Heart right ventricle (tissue), 16 donors: ENCODE results near the gene CHCHD2. TPM values are rescaled to one million over a fixed set of nuclear protein-coding genes. Genes with fewer than 3 reads are reported as not detected.

Experiments
- ATAC-seq, 8 donors: fragments of 200-7000 bp; cut with Tn5 transposase; one replicate each; pipeline ENCODE4 v1.9.1; 2020; ENCODE audit warnings: mild to moderate bottlenecking in 8 of 8, moderate library complexity in 8 of 8, moderate number of reproducible peaks in 1 of 8
- DNase-seq, 2 donors: peaks; one replicate each; pipeline ENCODE4 v3.0.0-alpha.2; 2020
- H3K27ac ChIP-seq, 10 donors: fragments of 200-600 bp; sonication (generic) in 2 of 10; one replicate each; pipeline versions ENCODE4 v1.5.0 to v1.8.0; 2020 to 2022; ENCODE audit warnings: mild to moderate bottlenecking in 3 of 10
- H3K27me3 ChIP-seq, 7 donors: fragments of 200-600 bp; one replicate each; pipeline ENCODE4 v1.8.0; 2021 to 2022; ENCODE audit warnings: mild to moderate bottlenecking in 2 of 7
- H3K36me3 ChIP-seq, 9 donors: fragments of 200-600 bp; sonication (generic) in 1 of 9; one replicate each; pipeline versions ENCODE4 v1.5.0 to v1.8.0; 2020 to 2022; ENCODE audit warnings: mild to moderate bottlenecking in 2 of 9
- H3K4me1 ChIP-seq, 9 donors: fragments of 200-600 bp; sonication (generic) in 1 of 9; one replicate each; pipeline versions ENCODE4 v1.5.0 to v1.8.0; 2020 to 2022; ENCODE audit warnings: mild to moderate bottlenecking in 4 of 9
- H3K4me3 ChIP-seq, 10 donors: fragments of 200-600 bp; sonication (generic) in 2 of 10; one replicate each; pipeline versions ENCODE4 v1.5.0 to v1.8.0; 2020 to 2022; ENCODE audit warnings: mild to moderate bottlenecking in 7 of 10, moderate library complexity in 2 of 10
- H3K9me3 ChIP-seq, 11 donors: fragments of 200-600 bp in 10 of 11; sonication (generic) in 2 of 11; one replicate each; pipeline versions ENCODE4 v1.5.0 to v1.8.0; 2013 to 2022; ENCODE audit warnings: mild to moderate bottlenecking in 2 of 11, control low read depth in 1 of 11, moderate library complexity in 1 of 11
- WGBS, 2 donors: extraction: QIAGEN DNeasy Blood & Tissue Kit; methylation state at CpG; one replicate each; pipeline ENCODE4 v1.1.7; 2013; ENCODE audit warnings: inconsistent platforms in 1 of 2; 5-methylcytosine and 5-hydroxymethylcytosine counted together
- intact Hi-C, 10 donors: fragments of 100-400 bp; cut with DNase I; formaldehyde crosslinking; loops; one replicate each; pipeline versions ENCODE4 v1.11.1 to v1.14.2; 2022
- polyA plus RNA-seq, 2 donors: library from polyadenylated mRNA; stranded (reverse); fragments of 200-250 nt; gene quantifications; one replicate each; pipeline ENCODE4 v1.2.3, GENCODE V29; 2013
- total RNA-seq, 10 donors: library from RNA; stranded (reverse); fragmentation: NEBNext Ultra II Directional in 3 of 10; extraction: Animal tissue kit (Norgen Biotek cat#: 25700) in 3 of 10; gene quantifications; one replicate each; pipeline versions ENCODE4 v1.2.1 to v1.2.4, GENCODE V29; 2021 to 2023
- TF ChIP-seq, protein P1 (sequence below), 9 donors: fragments of 200-600 bp; sonication (generic) in 2 of 9; IDR thresholded peaks; one replicate each; pipeline versions ENCODE4 v1.5.0 to v1.8.0; 2021 to 2022; ENCODE audit warnings: antibody characterized with exemption in 9 of 9, mild to moderate bottlenecking in 5 of 9, moderate library complexity in 1 of 9
- donor health status: Arrhythmogenic right ventricular cardiomyopathy.
- donor health status: ischemic (EF 13 %, LVEDD 7.1; RV severe dilation, severe dysfunction).
- donor health status: healthy with polysubstance abuse.
- donor health status: DM: no; HTN: yes; CAD: no.
- donor health status: DM: no; HTN: no; CAD: no.
- donor health status: ischemic (EF 25% LVEDD 6.9; RV normal size, moderate dysfunction).
- donor health status: ischemic (EF 25% LVEDD 5.7; RV mildly dilated, moderate dysfunction).
- donor health status: healthy.
- donor health status: DM: yes; HTN: yes; CAD: no.
- donor health status: Ischemic cardiomyopathy.
- donor health status: ischemic (EF 35%, LVEDD 5.7; RV mildly dilated, moderate dysfunction).
- donor health status: nonischemic (EF 11% LVEDD 7.7; RV severe dilation, severe dysfunction).
- donor health status: DM: yes; HTN: yes; CAD: no.
- donor health status: PGD.
- donor health status: ischemic (EF 29% LVEDD 5.4; RV normal size, mild dysfunction).
- donor health status: nonischemic (EF 23%, LVEDD 6.1; RV moderate dilation, normal function).

The CHCHD2 gene
- total and polyA plus RNA-seq, 12 donors: 73.0 to 1,047 (median 426) TPM

DNA sequence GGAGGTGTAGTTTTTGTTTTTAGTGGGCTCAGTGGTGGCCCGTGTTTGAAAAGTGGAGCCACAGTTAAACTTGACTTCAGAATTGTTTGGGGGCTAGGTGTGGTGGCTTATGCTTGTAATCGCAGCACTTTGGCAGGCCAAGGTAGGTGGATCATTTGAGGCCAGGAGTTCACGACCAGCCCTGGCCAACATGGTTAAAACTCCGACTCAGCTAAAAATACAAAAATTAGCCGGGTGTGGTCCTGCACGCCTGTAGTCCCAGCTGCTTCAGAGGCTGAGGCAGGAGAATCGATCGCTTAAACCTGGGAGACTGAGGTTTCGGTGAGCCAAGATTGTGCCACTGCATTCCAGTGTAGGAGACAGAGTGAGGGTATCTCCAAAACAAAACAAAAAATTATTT, 52.9 kb downstream of the CHCHD2 start:
- Histone ChIP-seq H3K27ac (no peak overlapping the region), H3K4me3 (no peak overlapping the region), H3K4me1 (peaks cover 6 to 46% (median 22%) of the 10 kb centered on the region in 9 donors), H3K9me3 (no peaks in the 10 kb centered on the region), H3K36me3 (peaks cover 0 to 59% (median 51%) of the 10 kb centered on the region in 9 donors), H3K27me3 (no peaks in the 10 kb centered on the region)
- intact Hi-C loops: loop anchor here in 2 of 10 donors (5.0 kb wide), 2 partner anchors 54 to 91 kb away; partner anchors contain the start of genes CHCHD2 (in 1 of the 2) and NIPSNAP2 (in 1 of the 2)
- WGBS, 2 donors: 86 to 89% methylated on average over 9 of the region's 9 CpGs
- DNase-seq (no peak), ATAC-seq (no peak)
- TF ChIP-seq, protein P1, sequence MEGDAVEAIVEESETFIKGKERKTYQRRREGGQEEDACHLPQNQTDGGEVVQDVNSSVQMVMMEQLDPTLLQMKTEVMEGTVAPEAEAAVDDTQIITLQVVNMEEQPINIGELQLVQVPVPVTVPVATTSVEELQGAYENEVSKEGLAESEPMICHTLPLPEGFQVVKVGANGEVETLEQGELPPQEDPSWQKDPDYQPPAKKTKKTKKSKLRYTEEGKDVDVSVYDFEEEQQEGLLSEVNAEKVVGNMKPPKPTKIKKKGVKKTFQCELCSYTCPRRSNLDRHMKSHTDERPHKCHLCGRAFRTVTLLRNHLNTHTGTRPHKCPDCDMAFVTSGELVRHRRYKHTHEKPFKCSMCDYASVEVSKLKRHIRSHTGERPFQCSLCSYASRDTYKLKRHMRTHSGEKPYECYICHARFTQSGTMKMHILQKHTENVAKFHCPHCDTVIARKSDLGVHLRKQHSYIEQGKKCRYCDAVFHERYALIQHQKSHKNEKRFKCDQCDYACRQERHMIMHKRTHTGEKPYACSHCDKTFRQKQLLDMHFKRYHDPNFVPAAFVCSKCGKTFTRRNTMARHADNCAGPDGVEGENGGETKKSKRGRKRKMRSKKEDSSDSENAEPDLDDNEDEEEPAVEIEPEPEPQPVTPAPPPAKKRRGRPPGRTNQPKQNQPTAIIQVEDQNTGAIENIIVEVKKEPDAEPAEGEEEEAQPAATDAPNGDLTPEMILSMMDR (IDR thresholded peaks at IDR 0.05): no peak

Other genes with a start within 250 kb of the CHCHD2 start
- gene SEPTIN14, start 243.7 kb downstream of the CHCHD2 start, total RNA-seq: not detected
- gene SEPTIN14, start 243.7 kb downstream of the CHCHD2 start, polyA plus RNA-seq: not detected
- gene ZNF713, start 219.0 kb downstream of the CHCHD2 start, total RNA-seq: 1 to 10 TPM; 2.1 to 6.1 (median 3.2) TPM
- 1 to 10 TPM; 1.1 to 2.6 TPM for gene ZNF713, start 219.0 kb downstream of the CHCHD2 start, polyA plus RNA-seq
- 10 to 100 TPM; 15.9 to 23.1 (median 17.6) TPM for gene MRPS17, start 154.6 kb downstream of the CHCHD2 start, total RNA-seq
- 10 to 100 TPM; 15.9 to 23.6 TPM for gene MRPS17, start 154.6 kb downstream of the CHCHD2 start, polyA plus RNA-seq
- 100 to 1,000 TPM; 221 to 455 (median 348) TPM for gene NIPSNAP2, start 141.9 kb downstream of the CHCHD2 start, total RNA-seq
- gene NIPSNAP2, start 141.9 kb downstream of the CHCHD2 start, polyA plus RNA-seq: 100 to 1,000 TPM in 1 of 2 donors, 10 to 100 TPM in 1; 93.8 to 124 TPM
- 10 to 100 TPM in 4 of 10 donors, 1 to 10 TPM in 6; 7.5 to 14.7 (median 9.8) TPM for gene PSPH, start 55.0 kb downstream of the CHCHD2 start, total RNA-seq
- gene PSPH, start 55.0 kb downstream of the CHCHD2 start, polyA plus RNA-seq: 1 to 10 TPM; 5.1 TPM
- gene CCT6A, start 54.7 kb downstream of the CHCHD2 start, total RNA-seq: 10 to 100 TPM; 53.5 to 74.8 (median 66.2) TPM
- gene CCT6A, start 54.7 kb downstream of the CHCHD2 start, polyA plus RNA-seq: 100 to 1,000 TPM in 1 of 2 donors, 10 to 100 TPM in 1; 79.9 to 155 TPM
- gene SUMF2, start 42.2 kb downstream of the CHCHD2 start, total RNA-seq: 10 to 100 TPM; 20.8 to 49.2 (median 32.6) TPM
- 10 to 100 TPM; 38.2 to 49.0 TPM for gene SUMF2, start 42.2 kb downstream of the CHCHD2 start, polyA plus RNA-seq
- 10 to 100 TPM; 17.1 to 52.2 (median 24.1) TPM for gene PHKG1, start 13.5 kb downstream of the CHCHD2 start, total RNA-seq
- 10 to 100 TPM in 1 of 2 donors, 1 to 10 TPM in 1; 2.3 to 14.8 TPM for gene PHKG1, start 13.5 kb downstream of the CHCHD2 start, polyA plus RNA-seq
- gene NUPR2, start 9.9 kb upstream of the CHCHD2 start, total RNA-seq: not detected
- gene NUPR2, start 9.9 kb upstream of the CHCHD2 start, polyA plus RNA-seq: not detected